Lung microvascular endothelial cell (primary cell): Measurements from ENCODE around the gene MCFD2. TPM values are rescaled to one million over a fixed set of nuclear protein-coding genes. Genes with fewer than 3 reads are reported as not detected.

Experiments
- total RNA-seq: library from RNA; depleted of rRNA; stranded (reverse); fragments of >200 nt; gene quantifications from 2 replicates; pipeline ENCODE4 v1.2.1, GENCODE V29; 2014

Gene MCFD2
- total RNA-seq, 1 donor from 2014 or later, result 185 TPM

Other genes starting within 250 kb of the MCFD2 start
- gene SOCS5, start 216.5 kb downstream of the MCFD2 start, total RNA-seq, result 16.1 and 20.2 TPM in 2 replicates
- gene TTC7A, start 25.4 kb upstream of the MCFD2 start, total RNA-seq, result 5.4 and 7.1 TPM in 2 replicates
- gene STPG4, start 239.5 kb upstream of the MCFD2 start, total RNA-seq, result 0.20 TPM in 1 of 2 replicates, not detected in the other